ENCODE measurements around the gene IGF2BP2.

IGF2BP2 gene

DNA sequence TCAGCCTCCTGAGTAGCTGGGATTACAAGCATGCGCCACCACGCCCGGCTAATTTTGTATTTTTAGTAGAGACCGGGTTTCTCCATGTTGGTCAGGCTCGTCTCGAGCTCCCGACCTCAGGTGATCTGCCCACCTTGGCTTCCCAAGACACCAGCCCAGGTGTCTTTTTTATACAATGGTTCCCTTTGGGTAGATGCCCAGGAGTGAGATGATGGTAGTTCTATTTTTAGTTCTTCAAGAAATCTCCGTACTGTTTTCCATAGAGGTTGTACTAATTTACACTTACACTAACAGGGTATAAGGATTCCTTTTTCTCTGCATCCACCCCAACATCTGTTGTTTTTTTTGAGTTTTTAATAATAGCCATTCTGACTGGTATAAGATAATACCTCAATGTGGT, 94.3 kb downstream of the IGF2BP2 start:
- no peak for DNase-seq

DNA sequence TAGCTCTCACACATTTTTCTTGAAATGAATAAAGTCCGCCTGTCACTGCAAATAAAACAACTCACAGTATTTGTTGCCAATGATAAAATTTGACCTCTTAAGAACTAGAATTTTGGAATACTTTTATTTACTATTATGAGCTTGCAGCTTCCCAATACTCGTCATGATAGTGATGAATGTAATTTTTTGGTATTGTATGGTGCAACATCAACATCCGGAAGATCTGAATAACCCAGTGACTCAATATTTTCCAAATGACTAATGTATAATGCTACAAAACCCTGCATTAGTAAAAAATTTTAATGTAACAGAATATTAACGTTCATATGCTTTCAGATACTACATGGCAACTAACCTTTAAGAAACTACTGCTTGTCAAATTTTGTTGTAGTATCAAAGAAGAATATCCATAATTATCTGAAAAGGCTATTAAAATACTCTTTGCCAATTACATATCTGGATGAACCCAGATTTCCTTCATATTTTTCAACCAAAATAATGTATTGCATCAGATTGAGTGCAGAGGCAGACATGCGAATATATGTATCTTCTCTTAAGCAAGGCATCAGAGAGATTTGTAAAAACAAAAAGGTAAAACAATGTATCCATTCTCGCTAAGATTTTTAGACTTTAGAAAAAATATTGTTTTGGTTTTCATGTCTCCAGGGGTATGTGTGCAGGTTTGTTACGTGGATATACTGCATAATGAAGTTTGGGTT, 95.3 kb downstream of the IGF2BP2 start:
- no peak for DNase-seq

DNA sequence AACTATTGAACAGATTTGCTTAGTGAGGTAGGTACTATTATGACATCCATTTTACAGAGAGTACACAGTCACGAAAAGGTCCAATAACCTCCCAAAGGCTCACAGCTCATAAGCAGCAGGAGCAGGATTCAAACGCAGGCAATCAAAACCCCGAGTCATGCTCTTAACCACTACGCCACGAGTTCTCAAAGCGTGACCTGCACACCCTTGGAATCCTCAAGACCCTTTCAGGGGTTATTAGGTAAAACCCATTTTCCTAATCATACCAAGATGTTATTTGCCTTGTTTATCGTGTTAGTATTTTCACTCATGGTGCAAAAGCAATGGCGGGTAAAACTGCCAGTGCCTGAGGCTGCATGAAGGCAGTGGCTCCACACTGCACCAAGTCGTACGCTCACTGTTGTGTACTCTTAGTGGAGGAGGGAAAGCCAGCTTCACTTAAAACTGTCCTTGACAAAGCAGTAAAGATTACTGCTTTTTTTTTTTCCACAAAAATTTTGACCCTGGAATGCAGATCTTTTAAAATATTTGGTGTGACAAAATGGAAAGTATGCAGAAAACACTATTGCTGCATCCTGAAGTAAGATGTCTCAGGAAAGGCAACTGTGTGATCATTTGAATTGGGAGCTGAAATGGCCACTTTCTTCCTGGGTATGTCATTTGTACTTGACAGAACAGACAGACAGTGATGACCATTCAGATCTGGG, 96.1 kb downstream of the IGF2BP2 start:
- no peak for DNase-seq

- no peak for DNase-seq
Observed at GRCh38 chr3:185727873-185728272, 97.0 kb downstream of the IGF2BP2 start.

- DNase-seq = no peak
Observed at GRCh38 chr3:185726254-185726967, 98.4 kb downstream of the IGF2BP2 start.

DNA sequence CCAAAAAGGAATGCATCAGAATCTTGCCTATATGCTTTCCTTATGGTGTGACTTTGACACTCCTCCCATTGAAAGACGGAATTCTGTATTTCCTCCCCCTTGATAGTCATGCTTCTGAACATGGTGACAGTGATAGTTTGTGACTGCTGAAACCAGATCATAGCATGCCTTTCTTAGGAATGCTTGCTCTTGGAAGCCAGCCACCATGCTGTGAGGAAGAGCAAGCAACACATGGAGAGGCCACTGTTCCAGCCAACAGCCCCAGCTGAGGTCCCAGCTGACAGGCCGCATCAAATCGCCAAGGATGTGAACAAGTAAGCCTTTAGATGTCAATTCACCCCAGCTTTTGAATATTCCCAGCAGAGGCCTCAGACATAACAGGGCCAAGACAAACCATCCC, 100.1 kb downstream of the IGF2BP2 start:
- no peak for DNase-seq

GRCh38 chr3:185724251-185724650, 100.6 kb downstream of the IGF2BP2 start:
- no peak for DNase-seq

- DNase-seq = no peak
Observed at GRCh38 chr3:185722881-185723280, 102.0 kb downstream of the IGF2BP2 start.

DNA sequence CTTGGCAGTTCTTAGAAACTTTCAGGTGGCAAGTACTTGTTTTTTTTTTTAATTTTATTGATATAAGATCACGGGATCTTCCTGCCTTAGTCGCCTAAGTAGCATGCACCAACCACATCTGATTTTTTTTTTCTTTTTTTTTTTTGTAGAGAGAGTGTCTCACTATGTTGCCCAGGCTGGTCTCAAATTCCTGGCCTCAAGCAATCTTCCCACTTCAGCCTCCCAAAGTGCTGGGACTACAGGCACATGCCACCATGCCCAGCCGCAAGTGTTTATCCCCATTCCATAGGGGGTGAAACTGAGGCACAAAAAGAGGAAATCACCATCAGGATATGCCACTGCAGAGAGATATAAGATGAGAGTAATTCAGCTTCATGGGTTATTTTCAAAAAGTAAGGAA, 102.9 kb downstream of the IGF2BP2 start:
- no peak for DNase-seq

DNA sequence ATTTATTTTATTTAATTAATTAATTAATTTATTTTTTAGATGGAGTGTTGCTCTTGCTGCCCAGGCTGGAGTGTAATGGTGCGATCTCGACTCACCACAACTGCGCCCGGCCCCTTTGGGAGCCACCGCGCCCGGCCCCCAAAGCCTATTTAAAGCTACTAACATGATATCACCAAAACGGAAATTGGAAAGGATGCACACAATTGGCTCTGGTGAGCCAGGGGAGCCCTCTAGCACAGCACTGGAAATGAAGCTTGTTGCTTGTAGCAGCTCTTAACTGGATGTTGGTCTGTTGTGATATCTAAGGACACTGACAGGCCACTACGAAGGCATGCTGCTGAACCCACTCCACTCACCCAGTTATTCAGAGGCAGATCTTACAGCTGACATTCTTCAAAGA, 104.5 kb downstream of the IGF2BP2 start:
- no peak for DNase-seq

DNA sequence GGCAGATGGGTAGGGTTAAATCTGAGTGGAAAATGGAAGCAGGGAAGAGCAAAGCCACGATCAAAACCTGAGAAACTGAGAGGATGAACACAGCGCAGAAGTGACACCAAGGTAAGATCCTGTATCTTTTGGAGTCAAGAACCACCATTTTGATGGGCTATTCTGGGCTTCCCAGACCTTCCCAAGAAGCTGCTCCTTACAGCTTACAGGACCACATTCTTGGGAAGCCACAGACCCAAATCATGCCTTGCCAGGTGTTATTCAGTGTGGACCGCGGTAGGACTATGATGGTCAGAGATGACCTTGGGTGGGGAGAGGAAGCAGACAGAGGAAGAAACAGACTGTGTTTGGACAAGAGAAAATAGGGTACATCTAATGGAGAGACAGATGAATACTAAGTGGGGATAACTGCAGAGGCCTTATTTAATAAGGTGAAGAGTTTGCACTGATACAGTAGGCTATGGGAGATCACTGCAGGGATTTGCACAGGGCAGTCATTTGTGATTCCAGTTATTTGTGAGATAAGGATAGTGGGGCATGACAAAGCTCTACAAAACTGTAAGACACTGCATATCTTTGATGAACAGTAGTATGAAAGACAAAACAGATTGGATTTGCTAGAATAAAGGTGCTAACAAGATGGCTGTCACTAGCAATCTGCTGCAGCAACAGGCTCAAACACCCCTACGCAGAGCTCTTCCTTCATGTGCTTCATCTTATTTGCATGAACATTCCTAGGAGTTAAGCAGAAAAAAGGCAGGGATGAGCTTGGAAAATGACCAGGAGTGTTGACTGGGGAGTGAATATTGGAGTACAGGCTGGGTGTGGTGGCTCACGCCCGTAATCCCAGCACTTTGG, 105.9 kb downstream of the IGF2BP2 start:
- DNase-seq = no peak

- no peak for DNase-seq
Observed at GRCh38 chr3:185717627-185718402, 107.0 kb downstream of the IGF2BP2 start.

GRCh38 chr3:185717121-185717520, 107.7 kb downstream of the IGF2BP2 start:
- DNase-seq = no peak

GRCh38 chr3:185716436-185717108, 108.3 kb downstream of the IGF2BP2 start:
- no peak for DNase-seq

GRCh38 chr3:185715091-185715490, 109.8 kb downstream of the IGF2BP2 start:
- no peak for DNase-seq

GRCh38 chr3:185714085-185714484, 110.8 kb downstream of the IGF2BP2 start:
- DNase-seq = no peak

DNA sequence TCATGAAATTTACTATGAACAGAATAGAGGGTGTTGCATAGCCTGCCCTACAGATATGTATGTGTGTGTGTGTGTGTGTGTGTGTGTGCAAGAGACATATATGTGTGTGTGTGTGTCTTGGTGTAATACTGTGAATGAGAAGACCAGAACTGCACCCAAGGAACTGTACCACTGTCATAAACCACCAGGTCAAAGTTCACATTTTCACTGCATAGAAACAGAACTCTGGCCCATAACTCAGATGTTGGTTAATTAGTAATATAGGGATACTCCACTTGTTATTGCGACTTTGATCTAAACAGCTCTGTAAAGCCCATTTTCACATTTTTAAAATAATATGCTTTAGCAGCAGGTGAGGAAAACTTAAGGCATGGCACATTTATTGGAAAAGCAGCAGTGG, 111.8 kb downstream of the IGF2BP2 start:
- no peak for DNase-seq

DNA sequence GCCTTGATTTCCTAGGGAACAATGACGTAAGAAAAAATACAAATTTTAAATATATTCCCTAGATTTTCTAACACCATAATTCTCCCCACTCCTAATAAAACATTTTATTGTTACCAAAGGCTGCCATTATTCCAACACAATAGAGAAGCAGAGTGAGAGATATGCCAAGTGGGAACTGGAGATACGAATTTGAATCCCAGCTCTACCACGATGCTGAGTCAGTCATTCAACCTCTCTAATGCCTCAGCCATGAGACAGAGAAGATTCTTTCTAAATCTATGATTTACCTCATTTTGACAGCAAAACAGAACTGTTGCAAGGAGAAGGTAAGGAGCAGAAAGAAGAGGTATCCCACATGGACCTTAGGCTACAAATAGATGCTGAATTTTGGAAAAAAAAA, 112.5 kb downstream of the IGF2BP2 start:
- no peak for DNase-seq

- no peak for DNase-seq
Observed at GRCh38 chr3:185711255-185711870, 113.5 kb downstream of the IGF2BP2 start.

GRCh38 chr3:185709251-185709955, 115.4 kb downstream of the IGF2BP2 start:
- no peak for DNase-seq
